H1 (cell line): ENCODE results near the gene MARK3. TPM values are rescaled to one million over a fixed set of nuclear protein-coding genes. Genes with fewer than 3 reads are reported as not detected.

Experiments used
- CTCF ChIA-PET: fragments of 300-600 bp; sonication (Branson Sonifier 250); formaldehyde crosslinking; loops from one replicate; lab custom pipeline; 2021; ENCODE audit not compliant: partially characterized antibody; lab: Charles Lee
- POLR2A ChIA-PET: fragments of 300-600 bp; sonication (Branson Sonifier 250); formaldehyde crosslinking; loops from one replicate; lab custom pipeline; 2021; ENCODE audit warnings: inconsistent platforms; ENCODE audit not compliant: partially characterized antibody; lab: Charles Lee
- DNase-seq, 2 experiments: peaks; one replicate each; pipeline versions ENCODE4 v3.0.0 to v3.0.0-alpha.2; 2010 to 2022; ENCODE audit warnings: low spot score in 2 of 2, low read depth in 1 of 2, mixed read lengths in 1 of 2
- FAIRE-seq: peaks from 2 replicates; lab custom pipeline; 2011; peaks lifted over from hg19 to GRCh38; lab: Jason Lieb, UNC
- H2AFZ ChIP-seq: 2 replicates; pipeline ENCODE4 v1.8.1; 2012; ENCODE audit warnings: low read length, inconsistent platforms
- H2AK5ac ChIP-seq: 2 replicates; pipeline ENCODE4 v1.6.1; 2013; ENCODE audit warnings: low read depth, low read length
- H2BK120ac ChIP-seq: replicated peaks from 2 replicates; pipeline ENCODE3; 2013; ENCODE audit warnings: low read depth, low read length, inconsistent platforms
- H2BK12ac ChIP-seq: 2 replicates; pipeline ENCODE4 v1.6.1; 2013; ENCODE audit warnings: low read depth, low read length
- H2BK15ac ChIP-seq: 2 replicates; pipeline ENCODE4 v1.6.1; 2013; ENCODE audit warnings: low read length
- H2BK20ac ChIP-seq: 2 replicates; pipeline ENCODE4 v1.6.1; 2013; ENCODE audit warnings: low read length
- H2BK5ac ChIP-seq: 2 replicates; pipeline ENCODE4 v1.6.1; 2013; ENCODE audit warnings: low read depth, low read length
- H3K14ac ChIP-seq: 2 replicates; pipeline ENCODE4 v1.6.1; 2013; ENCODE audit warnings: inconsistent platforms; ENCODE audit not compliant: insufficient read length
- H3K18ac ChIP-seq: 2 replicates; pipeline ENCODE4 v1.6.1; 2013; ENCODE audit warnings: low read length; ENCODE audit errors: extremely low read depth
- H3K23ac ChIP-seq: 2 replicates; pipeline ENCODE4 v1.6.1; 2013; ENCODE audit warnings: inconsistent platforms; ENCODE audit not compliant: insufficient read length
- H3K23me2 ChIP-seq: 2 replicates; pipeline ENCODE4 v1.6.1; 2013; ENCODE audit warnings: low read depth, low read length
- H3K27ac ChIP-seq: 2 replicates; pipeline ENCODE4 v1.6.1; 2011; ENCODE audit warnings: low read depth, low read length, inconsistent platforms
- H3K27me3 ChIP-seq, 4 experiments: replicated peaks in 1 of 4; 1 replicate in 1 of 4; 2 replicates in 3 of 4; pipeline versions ENCODE4 v1.6.1 to v1.8.1; 2011 to 2013; ENCODE audit warnings: low read length in 3 of 4, mild to moderate bottlenecking in 3 of 4, inconsistent platforms in 2 of 4, mixed read lengths in 2 of 4, moderate library complexity in 1 of 4; ENCODE audit not compliant: control insufficient read depth in 3 of 4, insufficient read depth in 3 of 4; ENCODE audit errors: extremely low read depth in 1 of 4
- H3K36me3 ChIP-seq, 4 experiments: 2 replicates each; pipeline versions ENCODE4 v1.6.1 to v1.8.1; 2011 to 2013; ENCODE audit warnings: mild to moderate bottlenecking in 4 of 4, low read length in 3 of 4, moderate library complexity in 2 of 4, control low read depth in 1 of 4, inconsistent platforms in 1 of 4; ENCODE audit not compliant: insufficient read depth in 4 of 4, control insufficient read depth in 2 of 4
- H3K4ac ChIP-seq: replicated peaks from 2 replicates; pipeline ENCODE3; 2013; ENCODE audit warnings: low read length, low read depth, mixed read lengths, inconsistent platforms; ENCODE audit not compliant: insufficient read length
- H3K4me1 ChIP-seq, 4 experiments: replicated peaks in 1 of 4; 1 replicate in 1 of 4; 2 replicates in 3 of 4; pipeline versions ENCODE4 v1.6.1 to v1.8.1; 2011 to 2013; ENCODE audit warnings: low read length in 3 of 4, inconsistent platforms in 2 of 4, mixed read lengths in 1 of 4; ENCODE audit not compliant: insufficient read depth in 4 of 4, control insufficient read depth in 3 of 4
- H3K4me2 ChIP-seq, 2 experiments: 2 replicates each; pipeline versions ENCODE4 v1.6.1 to v1.8.1; 2011 to 2013; ENCODE audit warnings: low read depth in 2 of 2, low read length in 2 of 2, control low read depth in 1 of 2, inconsistent platforms in 1 of 2, mild to moderate bottlenecking in 1 of 2; ENCODE audit not compliant: insufficient read depth in 1 of 2
- H3K4me3 ChIP-seq, 4 experiments: fragments of 200-600, 300-600 bp in 1 of 4; sonication (generic), shearing (Covaris generic), sonication (Bioruptor Twin) in 1 of 4; 2 replicates each; pipeline versions ENCODE4 v1.5.1 to v1.8.1; 2011 to 2016; ENCODE audit warnings: low read length in 4 of 4, low read depth in 3 of 4, control low read depth in 2 of 4, inconsistent platforms in 2 of 4, mild to moderate bottlenecking in 2 of 4, mixed read lengths in 1 of 4, moderate library complexity in 1 of 4; ENCODE audit not compliant: insufficient read depth in 2 of 4; ENCODE audit errors: extremely low read depth in 1 of 4
- H3K56ac ChIP-seq: replicated peaks from 2 replicates; pipeline ENCODE3; 2013; ENCODE audit warnings: low read depth, mild to moderate bottlenecking, mixed read lengths, low read length, inconsistent platforms; ENCODE audit not compliant: insufficient read length
- H3K79me1 ChIP-seq: 2 replicates; pipeline ENCODE4 v1.6.1; 2013; ENCODE audit warnings: low read depth, low read length, control low read depth
- H3K79me2 ChIP-seq, 2 experiments: 2 replicates each; pipeline versions ENCODE4 v1.6.1 to v1.8.1; 2012 to 2013; ENCODE audit warnings: low read length in 2 of 2, mild to moderate bottlenecking in 2 of 2, inconsistent platforms in 1 of 2; ENCODE audit not compliant: insufficient read depth in 2 of 2, control insufficient read depth in 1 of 2
- H3K9ac ChIP-seq, 4 experiments: replicated peaks in 1 of 4; 1 replicate in 1 of 4; 2 replicates in 3 of 4; pipeline versions ENCODE4 v1.6.1 to v1.8.1; 2011 to 2013; ENCODE audit warnings: low read depth in 3 of 4, low read length in 3 of 4, control low read depth in 2 of 4, mild to moderate bottlenecking in 2 of 4, moderate library complexity in 2 of 4, inconsistent platforms in 1 of 4; ENCODE audit errors: extremely low read depth in 1 of 4
- H3K9me3 ChIP-seq, 2 experiments: 2 replicates each; pipeline versions ENCODE4 v1.6.1 to v1.8.1; 2012 to 2013; ENCODE audit warnings: mild to moderate bottlenecking in 2 of 2, moderate library complexity in 2 of 2, control low read depth in 1 of 2, inconsistent platforms in 1 of 2, low read depth in 1 of 2, low read length in 1 of 2, mixed read lengths in 1 of 2; ENCODE audit not compliant: insufficient read depth in 2 of 2
- H4K20me1 ChIP-seq, 2 experiments: replicated peaks in 1 of 2; 2 replicates each; pipeline versions ENCODE3 to v1.8.1; 2011 to 2013; ENCODE audit warnings: inconsistent platforms in 2 of 2, low read length in 2 of 2, mild to moderate bottlenecking in 1 of 2; ENCODE audit not compliant: insufficient read depth in 2 of 2, control insufficient read depth in 1 of 2
- H4K5ac ChIP-seq: 2 replicates; pipeline ENCODE4 v1.6.1; 2013; ENCODE audit warnings: low read length, low read depth, mixed read lengths, inconsistent platforms; ENCODE audit not compliant: insufficient read length
- H4K8ac ChIP-seq: 2 replicates; pipeline ENCODE4 v1.8.0; 2013; ENCODE audit warnings: mild to moderate bottlenecking, moderate library complexity, low read length, inconsistent platforms; ENCODE audit not compliant: insufficient read depth; ENCODE audit errors: extremely low read depth
- H4K91ac ChIP-seq: replicated peaks from 2 replicates; pipeline ENCODE3; 2013; ENCODE audit warnings: low read length, mixed read lengths, inconsistent platforms; ENCODE audit not compliant: insufficient read length
- EP300 ChIP-seq, 2 experiments: IDR thresholded peaks; 1 replicate in 1 of 2; 2 replicates in 1 of 2; pipeline ENCODE4 v1.6.1; 2011 to 2012; ENCODE audit warnings: low read depth in 2 of 2, low read length in 2 of 2, mild to moderate bottlenecking in 2 of 2, borderline replicate concordance in 1 of 2, inconsistent platforms in 1 of 2, moderate library complexity in 1 of 2
- HDAC2 ChIP-seq, 2 experiments: fragments of 300-600 bp in 1 of 2; sonication (generic) in 1 of 2; IDR thresholded peaks; 2 replicates each; pipeline ENCODE4 v1.6.1; 2011 to 2012; ENCODE audit warnings: low read depth in 2 of 2, low read length in 2 of 2, mild to moderate bottlenecking in 2 of 2, moderate library complexity in 2 of 2, borderline replicate concordance in 1 of 2, inconsistent platforms in 1 of 2
- RAD21 ChIP-seq, 2 experiments: IDR thresholded peaks in 1 of 2; conservative IDR thresholded peaks in 1 of 2; 2 replicates each; pipeline ENCODE4 v1.6.1; 2011; ENCODE audit warnings: low read depth in 2 of 2, low read length in 2 of 2, improper control_type of control experiment in 1 of 2, inconsistent platforms in 1 of 2, mild to moderate bottlenecking in 1 of 2, moderate library complexity in 1 of 2
- RBBP5 ChIP-seq: IDR thresholded peaks from 2 replicates; pipeline ENCODE4 v1.7.1; 2012; ENCODE audit warnings: low read depth, mild to moderate bottlenecking, inconsistent platforms, low read length, moderate library complexity, borderline replicate concordance
- SP4 ChIP-seq: IDR thresholded peaks from 2 replicates; pipeline ENCODE4 v1.6.1; 2012; ENCODE audit warnings: low read length, inconsistent platforms
- SUZ12 ChIP-seq: fragments of 200-600 bp; sonication (generic); IDR thresholded peaks from 2 replicates; pipeline ENCODE4 v1.6.1; 2012; ENCODE audit warnings: mild to moderate bottlenecking, inconsistent platforms, low read length, moderate library complexity, mixed read lengths
- WGBS, 2 experiments: shearing (Covaris generic) in 1 of 2; methylation state at CpG; one replicate each; pipeline versions ENCODE4 v1.1.6 to v1.1.7; 2013 to 2015; ENCODE audit warnings: low lambda C conversion rate in 2 of 2, mixed read lengths in 2 of 2, inconsistent platforms in 1 of 2, low coverage in 1 of 2, missing lambda C conversion rate in 1 of 2; ENCODE audit not compliant: insufficient replicate concordance in 2 of 2, insufficient coverage in 1 of 2, insufficient read length in 1 of 2; ENCODE audit errors: extremely low coverage in 1 of 2, missing lambda C conversion rate in 1 of 2; 5-methylcytosine and 5-hydroxymethylcytosine counted together
- polyA plus RNA-seq, 7 experiments: library from polyadenylated mRNA; depleted of rRNA in 3 of 7; stranded (reverse) in 5 of 7; unstranded in 2 of 7; fragments of >200 nt in 5 of 7; fragments of 200-250 nt in 2 of 7; gene quantifications; 1 replicate in 5 of 7; 2 replicates in 1 of 7; 4 replicates in 1 of 7; pipeline versions ENCODE4 v1.2.1 to v1.2.3, GENCODE V29; 2011 to 2013; ENCODE audit warnings: missing spikeins in 2 of 7, mixed read lengths in 2 of 7
- total RNA-seq: library from RNA; stranded (reverse); fragmentation: NEBNext Ultra II Directional; extraction: Animal tissue kit (Norgen Biotek cat#: 25700); gene quantifications from 2 replicates; pipeline ENCODE4 v1.2.1, GENCODE V29; 2021
- TF ChIP-seq, protein P1 (sequence below): IDR thresholded peaks from 2 replicates; pipeline ENCODE4 v1.6.1; 2012; ENCODE audit warnings: inconsistent platforms
- TF ChIP-seq, protein P2 (sequence below): IDR thresholded peaks from 2 replicates; pipeline ENCODE4 v1.6.1; 2011; ENCODE audit warnings: low read length, improper control_type of control experiment

The MARK3 gene
- total and polyA plus RNA-seq, 2 of the 8 experiments (the other 6 are each of a cell fraction or from before 2014, with no cell fraction given): 39.4 to 76.9 TPM

GRCh38 chr14:103385929-103386712 lies 906 bp downstream of the MARK3 start:
- no peak overlapping the region for H2AFZ ChIP-seq
- H3K4me1 ChIP-seq: peaks cover 0 to 8% (median 4%) of the 10 kb centered on the region in 4 experiments; a peak in 5 of 7 replicates
- peaks cover 0 to 10% (median 5%) of the 10 kb centered on the region in 4 experiments; a peak in 3 of 7 replicates for H3K27me3 ChIP-seq
- H3K18ac ChIP-seq: 0 out of 2 replicates have a peak overlapping the region, but pooled peaks have one; percentile 2
- peaks cover 24 to 50% of the 10 kb centered on the region in 2 experiments for H3K79me2 ChIP-seq
- peak overlapping the region; percentile 77 to 96 (median 89) for H3K9ac ChIP-seq
- FAIRE-seq: no peak
- no peak overlapping the region for H2BK120ac ChIP-seq
- H3K23ac ChIP-seq: no peak overlapping the region
- peak overlapping the region; percentile 12 for H3K56ac ChIP-seq
- H2BK20ac ChIP-seq: no peak overlapping the region
- no peak for DNase-seq
- H4K91ac ChIP-seq: no peak overlapping the region
- 4% methylated on average over 44 of the region's 44 CpGs; no CpG with 5 or more reads in 1 of the 2 experiments for WGBS, 2 experiments
- H3K36me3 ChIP-seq: no peaks in the 10 kb centered on the region
- peak overlapping the region; percentile 92; the same call in 1 of the 2 replicates for H3K27ac ChIP-seq
- H2BK5ac ChIP-seq: peak overlapping the region; percentile 46
- no peak overlapping the region for H3K14ac ChIP-seq
- H2BK15ac ChIP-seq: no peak overlapping the region; the same call in 1 of the 2 replicates
- POLR2A ChIA-PET: interaction anchor here (0.6 to 3.2 kb wide), 8 partner anchors 16 to 55 kb away, joined by 3 to 22 read pairs (median 3); partner anchors contain the start of gene EIF5
- no peak overlapping the region for H2BK12ac ChIP-seq
- H3K4me2 ChIP-seq: peak overlapping the region; percentile 93 to 99
- H3K79me1 ChIP-seq: no peaks in the 10 kb centered on the region; the same call in 1 of the 2 replicates
- H4K8ac ChIP-seq: peak overlapping the region; percentile 57
- no peak overlapping the region for H4K5ac ChIP-seq
- peaks cover 9 to 21% of the 10 kb centered on the region in 2 experiments for H4K20me1 ChIP-seq
- H2AK5ac ChIP-seq: no peak overlapping the region
- no peak overlapping the region for H3K4ac ChIP-seq
- CTCF ChIA-PET: no interaction called here
- H3K4me3 ChIP-seq: peak overlapping the region; percentile 82 to 91 (median 88)
- H3K9me3 ChIP-seq: no peaks in the 10 kb centered on the region
- peaks cover 14% of the 10 kb centered on the region for H3K23me2 ChIP-seq
- TF ChIP-seq SP4: 0 out of 2 replicates have a peak, but pooled peaks have one; percentile 7
- no peak for TF ChIP-seq RAD21 (IDR thresholded peaks at IDR 0.05 in 1 of 2, conservative IDR thresholded peaks at IDR 0.05 in 1 of 2; ENCODE audit: low read depth in 2 of 2, low read length in 2 of 2)
- TF ChIP-seq EP300 (IDR thresholded peaks at IDR 0.05; ENCODE audit: borderline replicate concordance in 1 of 2, low read depth in 2 of 2, low read length in 2 of 2): no peak
- TF ChIP-seq, protein P1, sequence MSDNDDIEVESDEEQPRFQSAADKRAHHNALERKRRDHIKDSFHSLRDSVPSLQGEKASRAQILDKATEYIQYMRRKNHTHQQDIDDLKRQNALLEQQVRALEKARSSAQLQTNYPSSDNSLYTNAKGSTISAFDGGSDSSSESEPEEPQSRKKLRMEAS: no peak
- TF ChIP-seq, protein P2, sequence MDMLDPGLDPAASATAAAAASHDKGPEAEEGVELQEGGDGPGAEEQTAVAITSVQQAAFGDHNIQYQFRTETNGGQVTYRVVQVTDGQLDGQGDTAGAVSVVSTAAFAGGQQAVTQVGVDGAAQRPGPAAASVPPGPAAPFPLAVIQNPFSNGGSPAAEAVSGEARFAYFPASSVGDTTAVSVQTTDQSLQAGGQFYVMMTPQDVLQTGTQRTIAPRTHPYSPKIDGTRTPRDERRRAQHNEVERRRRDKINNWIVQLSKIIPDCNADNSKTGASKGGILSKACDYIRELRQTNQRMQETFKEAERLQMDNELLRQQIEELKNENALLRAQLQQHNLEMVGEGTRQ: no peak
- no peak for TF ChIP-seq SUZ12
- TF ChIP-seq HDAC2 (IDR thresholded peaks at IDR 0.05; ENCODE audit: borderline replicate concordance in 1 of 2, low read depth in 2 of 2, low read length in 2 of 2): no peak
- TF ChIP-seq RBBP5: 0 out of 2 replicates have a peak, but pooled peaks have one; percentile 65
